HG03565 (cell line): ENCODE data around the gene GPATCH3.
"Not testable (repeated sequence)": the region's sequence is repeated elsewhere in the genome, so short reads cannot be mapped to it uniquely, and the experiment has no call there.

Experiments used
- ATAC-seq: cut with Tn5 transposase; IDR thresholded peaks from one replicate; pipeline ENCODE4 v1.9.1; 2021; ENCODE audit warnings: mild to moderate bottlenecking, moderate library complexity; ENCODE audit not compliant: unreplicated experiment

The GPATCH3 gene

GRCh38 chr1:26874896-26875295 lies 25.4 kb downstream of the GPATCH3 start:
- ATAC-seq, result no peak

GRCh38 chr1:26873097-26873496 lies 27.2 kb downstream of the GPATCH3 start:
- ATAC-seq, result not testable (repeated sequence)

- peak; percentile 90 for ATAC-seq
Measured at GRCh38 chr1:26864610-26865480, 35.4 kb downstream of the GPATCH3 start.

- no peak for ATAC-seq
Measured at GRCh38 chr1:26863685-26864077, 36.6 kb downstream of the GPATCH3 start.

- no peak for ATAC-seq
Measured at GRCh38 chr1:26862781-26863684, 37.2 kb downstream of the GPATCH3 start, which contains the start of gene SFN. Gene SFN, plus strand, starts transcription at chr1:26863149. Its CDS starts 64 bp downstream, at chr1:26863213.

GRCh38 chr1:26861889-26862378 lies 38.3 kb downstream of the GPATCH3 start:
- ATAC-seq, result no peak

- no peak for ATAC-seq
Measured at GRCh38 chr1:26861286-26861701, 39.0 kb downstream of the GPATCH3 start.

- no peak for ATAC-seq
Measured at GRCh38 chr1:26858891-26859640, 41.2 kb downstream of the GPATCH3 start.

- no peak for ATAC-seq
Measured at GRCh38 chr1:26858160-26858559, 42.1 kb downstream of the GPATCH3 start.

- no peak for ATAC-seq
Measured at GRCh38 chr1:26857473-26858060, 42.7 kb downstream of the GPATCH3 start.

- ATAC-seq, result no peak
Measured at GRCh38 chr1:26856604-26857469, 43.4 kb downstream of the GPATCH3 start.

GRCh38 chr1:26856181-26856580 lies 44.1 kb downstream of the GPATCH3 start:
- ATAC-seq, result no peak

- no peak for ATAC-seq
Measured at GRCh38 chr1:26855636-26856035, 44.6 kb downstream of the GPATCH3 start.

GRCh38 chr1:26854906-26855305 lies 45.4 kb downstream of the GPATCH3 start:
- no peak for ATAC-seq

GRCh38 chr1:26853600-26853999 lies 46.7 kb downstream of the GPATCH3 start:
- ATAC-seq, result no peak

GRCh38 chr1:26853156-26853555 lies 47.1 kb downstream of the GPATCH3 start:
- no peak for ATAC-seq

- no peak for ATAC-seq
Measured at GRCh38 chr1:26852701-26853100, 47.6 kb downstream of the GPATCH3 start.

GRCh38 chr1:26851106-26851684 lies 49.1 kb downstream of the GPATCH3 start:
- no peak for ATAC-seq
